K562 (cell line): ENCODE data around the gene ELOVL1. TPM values are rescaled to one million over a fixed set of nuclear protein-coding genes. Genes with fewer than 3 reads are reported as not detected.

Experiments
- C11orf30 ChIP-seq: fragments of 450-650 bp; IDR thresholded peaks from 2 replicates; pipeline ENCODE4 v1.6.1; 2016; ENCODE audit warnings: low read depth, mild to moderate bottlenecking
- IFI16 ChIP-seq: fragments of 250-450 bp; sonication (Bioruptor Pico); IDR thresholded peaks from 2 replicates; pipeline ENCODE4 v2.1.2; 2022; ENCODE audit warnings: mild to moderate bottlenecking, inconsistent platforms
- KDM1A ChIP-seq, 2 experiments: fragments of 450-650 bp; IDR thresholded peaks; 2 replicates each; pipeline ENCODE4 v1.6.1; 2016; ENCODE audit warnings: mild to moderate bottlenecking in 2 of 2
- MAZ ChIP-seq, 2 experiments: fragments of 450-650 bp in 1 of 2; sonication (generic) in 1 of 2; formaldehyde crosslinking; IDR thresholded peaks in 1 of 2; conservative IDR thresholded peaks in 1 of 2; 2 replicates each; pipeline versions ENCODE4 v1.4.0 to v1.5.0; 2020; ENCODE audit warnings: mild to moderate bottlenecking in 1 of 2, missing genetic modification reagents in 1 of 2
- MEF2A ChIP-seq: IDR thresholded peaks from 2 replicates; pipeline ENCODE4 v1.6.1; 2011; ENCODE audit warnings: low read depth, mild to moderate bottlenecking, low read length, moderate library complexity; ENCODE audit not compliant: control insufficient read depth
- MEIS2 ChIP-seq: fragments of 450-650 bp; IDR thresholded peaks from 2 replicates; pipeline ENCODE4 v1.6.1; 2014; ENCODE audit warnings: mild to moderate bottlenecking; ENCODE audit not compliant: partially characterized antibody
- NCOA1 ChIP-seq: fragments of 450-650 bp; IDR thresholded peaks from 2 replicates; pipeline ENCODE4 v1.6.1; 2016; ENCODE audit warnings: low read depth
- NCOR1 ChIP-seq: fragments of 450-650 bp; IDR thresholded peaks from 2 replicates; pipeline ENCODE4 v1.6.1; 2016; ENCODE audit warnings: mild to moderate bottlenecking, moderate library complexity
- OTX1 ChIP-seq: fragments of 450-650 bp; formaldehyde crosslinking; IDR thresholded peaks from 2 replicates; pipeline ENCODE4 v1.4.0; 2022; ENCODE audit warnings: mild to moderate bottlenecking
- RCOR1 ChIP-seq, 2 experiments: IDR thresholded peaks; 2 replicates each; pipeline ENCODE4 v1.6.1; 2012; ENCODE audit warnings: low read depth in 2 of 2, low read length in 2 of 2, borderline replicate concordance in 1 of 2, improper control_type of control experiment in 1 of 2
- SRSF3 ChIP-seq: fragments of 200-400 bp; formaldehyde crosslinking; IDR thresholded peaks from 2 replicates; pipeline ENCODE4 v1.6.1; 2016; ENCODE audit warnings: mild to moderate bottlenecking, low read length, moderate library complexity; ENCODE audit not compliant: insufficient read depth
- TBL1XR1 ChIP-seq, 2 experiments: IDR thresholded peaks; 2 replicates each; pipeline ENCODE4 v1.6.1; 2012; ENCODE audit warnings: improper control_type of control experiment in 2 of 2, low read length in 2 of 2, mild to moderate bottlenecking in 1 of 2
- ZNF57 ChIP-seq: fragments of 450-650 bp; formaldehyde crosslinking; IDR thresholded peaks from 2 replicates; pipeline ENCODE4 v1.4.0; 2020; ENCODE audit warnings: mild to moderate bottlenecking, moderate library complexity
- ZNF766 ChIP-seq: fragments of 200-800 bp; sonication (Bioruptor generic); conservative IDR thresholded peaks from 2 replicates; pipeline ENCODE4 v1.6.1; 2016; ENCODE audit warnings: missing genetic modification characterization, missing compliant biosample characterization
- ZNF785 ChIP-seq: fragments of 250-450 bp; sonication (Bioruptor Pico); IDR thresholded peaks from 2 replicates; pipeline ENCODE4 v1.4.0; 2020; ENCODE audit warnings: mild to moderate bottlenecking
- polyA plus RNA-seq, 8 experiments: library from polyadenylated mRNA; depleted of rRNA in 4 of 8; stranded (reverse) in 5 of 8; unstranded in 3 of 8; fragments of >200 nt; fragmentation: Nextera tagmentation in 2 of 8; fragmentation: Illumina TruSeq in 1 of 8; extraction: Ambion mirVana in 2 of 8; extraction: Trizol in 1 of 8; gene quantifications; 2 replicates each; pipeline versions ENCODE4 v1.2.1 to v1.2.3, GENCODE V29; 2011 to 2014; ENCODE audit warnings: inconsistent platforms in 1 of 8, missing spikeins in 1 of 8
- total RNA-seq, 7 experiments: library from RNA; depleted of rRNA in 6 of 7; stranded (reverse); fragments of >200 nt in 6 of 7; fragmentation: Illumina TruSeq in 2 of 7; extraction: Trizol in 2 of 7; gene quantifications; 2 replicates each; pipeline versions ENCODE4 v1.2.1 to v1.2.3, GENCODE V29; 2011 to 2021; ENCODE audit warnings: low replicate concordance in 1 of 7
- TF ChIP-seq, protein P1 (sequence below): sonication (generic); formaldehyde crosslinking; IDR thresholded peaks from 2 replicates; pipeline ENCODE4 v1.8.1; 2023; ENCODE audit warnings: mild to moderate bottlenecking, missing genetic modification reagents
- TF ChIP-seq, protein P2 (sequence below), 2 experiments: fragments of 450-650 bp in 1 of 2; IDR thresholded peaks; 2 replicates each; pipeline ENCODE4 v1.6.1; 2011 to 2017; ENCODE audit warnings: low read depth in 2 of 2, antibody characterized with exemption in 1 of 2, borderline replicate concordance in 1 of 2, low read length in 1 of 2, mild to moderate bottlenecking in 1 of 2, mixed read lengths in 1 of 2; ENCODE audit not compliant: control insufficient read depth in 1 of 2
- TF ChIP-seq, protein P3 (sequence below): fragments of 250-450 bp; sonication (Bioruptor Pico); IDR thresholded peaks from 2 replicates; pipeline ENCODE4 v1.4.0; 2020; ENCODE audit warnings: mild to moderate bottlenecking, moderate library complexity

Gene ELOVL1
- total and polyA plus RNA-seq, 9 of the 15 experiments (the other 6 are each of a cell fraction or from before 2014, with no cell fraction given) = 51.0 to 157 (median 70.3) TPM

DNA sequence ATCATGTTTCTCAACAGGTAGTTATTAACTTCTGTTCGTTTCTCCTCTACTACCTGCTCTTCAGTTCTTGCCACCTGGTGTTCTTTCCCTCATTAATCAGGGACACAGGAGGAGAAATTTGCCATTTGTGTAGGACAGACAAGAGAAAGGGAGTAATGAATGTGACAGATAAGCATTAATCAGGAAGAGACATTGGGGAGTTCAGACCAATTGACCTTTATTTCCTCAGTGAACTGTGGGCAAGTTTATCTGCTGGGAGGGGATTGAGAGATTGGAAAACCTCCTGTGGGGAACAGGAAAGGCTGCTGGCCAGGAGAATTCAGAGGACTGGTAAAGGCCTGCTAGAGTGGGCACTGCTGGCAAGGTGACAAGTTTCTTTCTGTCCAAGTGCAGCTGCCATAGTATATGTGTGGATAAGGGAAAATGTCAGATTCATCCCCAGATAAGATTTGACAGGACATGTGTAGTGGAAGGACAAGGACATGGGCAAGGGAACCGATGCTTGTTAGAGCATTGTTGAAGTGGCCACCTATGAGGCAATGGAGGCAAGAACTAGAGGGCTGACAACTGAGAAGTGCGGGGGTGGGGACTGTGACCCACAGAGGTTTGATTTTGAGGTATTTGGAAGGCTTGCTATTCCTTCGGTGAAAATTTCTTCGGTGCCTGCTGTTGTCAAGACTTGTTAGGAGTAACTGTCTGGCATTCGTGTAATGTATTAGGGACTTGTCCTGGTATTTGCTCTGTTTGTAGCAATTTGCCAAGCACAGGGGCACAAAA, 34.5 kb upstream of the ELOVL1 start (continued):
- TF ChIP-seq, protein P1, sequence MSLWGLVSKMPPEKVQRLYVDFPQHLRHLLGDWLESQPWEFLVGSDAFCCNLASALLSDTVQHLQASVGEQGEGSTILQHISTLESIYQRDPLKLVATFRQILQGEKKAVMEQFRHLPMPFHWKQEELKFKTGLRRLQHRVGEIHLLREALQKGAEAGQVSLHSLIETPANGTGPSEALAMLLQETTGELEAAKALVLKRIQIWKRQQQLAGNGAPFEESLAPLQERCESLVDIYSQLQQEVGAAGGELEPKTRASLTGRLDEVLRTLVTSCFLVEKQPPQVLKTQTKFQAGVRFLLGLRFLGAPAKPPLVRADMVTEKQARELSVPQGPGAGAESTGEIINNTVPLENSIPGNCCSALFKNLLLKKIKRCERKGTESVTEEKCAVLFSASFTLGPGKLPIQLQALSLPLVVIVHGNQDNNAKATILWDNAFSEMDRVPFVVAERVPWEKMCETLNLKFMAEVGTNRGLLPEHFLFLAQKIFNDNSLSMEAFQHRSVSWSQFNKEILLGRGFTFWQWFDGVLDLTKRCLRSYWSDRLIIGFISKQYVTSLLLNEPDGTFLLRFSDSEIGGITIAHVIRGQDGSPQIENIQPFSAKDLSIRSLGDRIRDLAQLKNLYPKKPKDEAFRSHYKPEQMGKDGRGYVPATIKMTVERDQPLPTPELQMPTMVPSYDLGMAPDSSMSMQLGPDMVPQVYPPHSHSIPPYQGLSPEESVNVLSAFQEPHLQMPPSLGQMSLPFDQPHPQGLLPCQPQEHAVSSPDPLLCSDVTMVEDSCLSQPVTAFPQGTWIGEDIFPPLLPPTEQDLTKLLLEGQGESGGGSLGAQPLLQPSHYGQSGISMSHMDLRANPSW (CRISPR knock-in tag) = no peak
- TF ChIP-seq ZNF766 (CRISPR knock-in tag) (0 out of 2 replicates have a peak, but pooled peaks have one; percentile 40), KDM1A (IDR thresholded peaks at IDR 0.05) (peak; percentile 87 to 89), ZNF57 (CRISPR knock-in tag) (no peak), MAZ (CRISPR knock-in tag; conservative IDR thresholded peaks at IDR 0.05 in 1 of 2, IDR thresholded peaks at IDR 0.05 in 1 of 2) (0 out of 4 replicates have a peak, but pooled peaks of 1 of the 2 experiments have one; percentile 34), NCOA1 (peak; percentile 42; the same call in 1 of the 2 replicates), SRSF3 (no peak), RCOR1 (IDR thresholded peaks at IDR 0.05; ENCODE audit: borderline replicate concordance in 1 of 2, low read depth in 2 of 2, low read length in 2 of 2) (peak in 1 of 2 experiments; percentile 89; a peak in 3 of 4 replicates), ZNF785 (CRISPR knock-in tag) (no peak), MEIS2 (peak; percentile 75), TBL1XR1 (IDR thresholded peaks at IDR 0.05; ENCODE audit: low read length in 2 of 2) (peak in 1 of 2 experiments; percentile 60; a peak in 1 of 4 replicates), MEF2A (no peak), C11orf30 (peak; percentile 45; the same call in 1 of the 2 replicates), OTX1 (CRISPR knock-in tag) (no peak), IFI16 (CRISPR knock-in tag) (no peak), NCOR1 (peak; percentile 93)
- TF ChIP-seq, protein P2, sequence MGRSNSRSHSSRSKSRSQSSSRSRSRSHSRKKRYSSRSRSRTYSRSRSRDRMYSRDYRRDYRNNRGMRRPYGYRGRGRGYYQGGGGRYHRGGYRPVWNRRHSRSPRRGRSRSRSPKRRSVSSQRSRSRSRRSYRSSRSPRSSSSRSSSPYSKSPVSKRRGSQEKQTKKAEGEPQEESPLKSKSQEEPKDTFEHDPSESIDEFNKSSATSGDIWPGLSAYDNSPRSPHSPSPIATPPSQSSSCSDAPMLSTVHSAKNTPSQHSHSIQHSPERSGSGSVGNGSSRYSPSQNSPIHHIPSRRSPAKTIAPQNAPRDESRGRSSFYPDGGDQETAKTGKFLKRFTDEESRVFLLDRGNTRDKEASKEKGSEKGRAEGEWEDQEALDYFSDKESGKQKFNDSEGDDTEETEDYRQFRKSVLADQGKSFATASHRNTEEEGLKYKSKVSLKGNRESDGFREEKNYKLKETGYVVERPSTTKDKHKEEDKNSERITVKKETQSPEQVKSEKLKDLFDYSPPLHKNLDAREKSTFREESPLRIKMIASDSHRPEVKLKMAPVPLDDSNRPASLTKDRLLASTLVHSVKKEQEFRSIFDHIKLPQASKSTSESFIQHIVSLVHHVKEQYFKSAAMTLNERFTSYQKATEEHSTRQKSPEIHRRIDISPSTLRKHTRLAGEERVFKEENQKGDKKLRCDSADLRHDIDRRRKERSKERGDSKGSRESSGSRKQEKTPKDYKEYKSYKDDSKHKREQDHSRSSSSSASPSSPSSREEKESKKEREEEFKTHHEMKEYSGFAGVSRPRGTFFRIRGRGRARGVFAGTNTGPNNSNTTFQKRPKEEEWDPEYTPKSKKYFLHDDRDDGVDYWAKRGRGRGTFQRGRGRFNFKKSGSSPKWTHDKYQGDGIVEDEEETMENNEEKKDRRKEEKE (IDR thresholded peaks at IDR 0.05; ENCODE audit: borderline replicate concordance in 1 of 2, control insufficient read depth in 1 of 2, low read depth in 2 of 2, low read length in 1 of 2) = no peak
- TF ChIP-seq, protein P3, sequence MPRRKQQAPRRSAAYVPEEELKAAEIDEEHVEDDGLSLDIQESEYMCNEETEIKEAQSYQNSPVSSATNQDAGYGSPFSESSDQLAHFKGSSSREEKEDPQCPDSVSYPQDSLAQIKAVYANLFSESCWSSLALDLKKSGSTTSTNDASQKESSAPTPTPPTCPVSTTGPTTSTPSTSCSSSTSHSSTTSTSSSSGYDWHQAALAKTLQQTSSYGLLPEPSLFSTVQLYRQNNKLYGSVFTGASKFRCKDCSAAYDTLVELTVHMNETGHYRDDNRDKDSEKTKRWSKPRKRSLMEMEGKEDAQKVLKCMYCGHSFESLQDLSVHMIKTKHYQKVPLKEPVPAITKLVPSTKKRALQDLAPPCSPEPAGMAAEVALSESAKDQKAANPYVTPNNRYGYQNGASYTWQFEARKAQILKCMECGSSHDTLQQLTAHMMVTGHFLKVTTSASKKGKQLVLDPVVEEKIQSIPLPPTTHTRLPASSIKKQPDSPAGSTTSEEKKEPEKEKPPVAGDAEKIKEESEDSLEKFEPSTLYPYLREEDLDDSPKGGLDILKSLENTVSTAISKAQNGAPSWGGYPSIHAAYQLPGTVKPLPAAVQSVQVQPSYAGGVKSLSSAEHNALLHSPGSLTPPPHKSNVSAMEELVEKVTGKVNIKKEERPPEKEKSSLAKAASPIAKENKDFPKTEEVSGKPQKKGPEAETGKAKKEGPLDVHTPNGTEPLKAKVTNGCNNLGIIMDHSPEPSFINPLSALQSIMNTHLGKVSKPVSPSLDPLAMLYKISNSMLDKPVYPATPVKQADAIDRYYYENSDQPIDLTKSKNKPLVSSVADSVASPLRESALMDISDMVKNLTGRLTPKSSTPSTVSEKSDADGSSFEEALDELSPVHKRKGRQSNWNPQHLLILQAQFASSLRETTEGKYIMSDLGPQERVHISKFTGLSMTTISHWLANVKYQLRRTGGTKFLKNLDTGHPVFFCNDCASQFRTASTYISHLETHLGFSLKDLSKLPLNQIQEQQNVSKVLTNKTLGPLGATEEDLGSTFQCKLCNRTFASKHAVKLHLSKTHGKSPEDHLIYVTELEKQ (CRISPR knock-in tag) = no peak
